ENCODE measurements around the gene FBXO41. TPM values are rescaled to one million over a fixed set of nuclear protein-coding genes. Genes with fewer than 3 reads are reported as not detected.

FBXO41 gene
- total RNA-seq, 4 donors from 2014 or later, result 0.13 to 0.82 (median 0.23) TPM; not detected in 1

GRCh38 chr2:73290049-73290839, 6.0 kb upstream of the FBXO41 start:
- in situ Hi-C loops (cut with MboI; ENCODE audit: low sequenced_read_pairs in 4 of 4), result no loop called here
- Histone ChIP-seq H3K4me1 (no peaks in the 10 kb centered on the region), H3K9me3 (no peaks in the 10 kb centered on the region), H3K27me3 (peaks cover 64 to 72% (median 70%) of the 10 kb centered on the region in 3 donors), H3K36me3 (no peaks in the 10 kb centered on the region), H3K27ac (no peak overlapping the region), H3K4me3 (no peak overlapping the region)
- DNase-seq, result no peak
- ATAC-seq, result no peak
- TF ChIP-seq, protein P1, sequence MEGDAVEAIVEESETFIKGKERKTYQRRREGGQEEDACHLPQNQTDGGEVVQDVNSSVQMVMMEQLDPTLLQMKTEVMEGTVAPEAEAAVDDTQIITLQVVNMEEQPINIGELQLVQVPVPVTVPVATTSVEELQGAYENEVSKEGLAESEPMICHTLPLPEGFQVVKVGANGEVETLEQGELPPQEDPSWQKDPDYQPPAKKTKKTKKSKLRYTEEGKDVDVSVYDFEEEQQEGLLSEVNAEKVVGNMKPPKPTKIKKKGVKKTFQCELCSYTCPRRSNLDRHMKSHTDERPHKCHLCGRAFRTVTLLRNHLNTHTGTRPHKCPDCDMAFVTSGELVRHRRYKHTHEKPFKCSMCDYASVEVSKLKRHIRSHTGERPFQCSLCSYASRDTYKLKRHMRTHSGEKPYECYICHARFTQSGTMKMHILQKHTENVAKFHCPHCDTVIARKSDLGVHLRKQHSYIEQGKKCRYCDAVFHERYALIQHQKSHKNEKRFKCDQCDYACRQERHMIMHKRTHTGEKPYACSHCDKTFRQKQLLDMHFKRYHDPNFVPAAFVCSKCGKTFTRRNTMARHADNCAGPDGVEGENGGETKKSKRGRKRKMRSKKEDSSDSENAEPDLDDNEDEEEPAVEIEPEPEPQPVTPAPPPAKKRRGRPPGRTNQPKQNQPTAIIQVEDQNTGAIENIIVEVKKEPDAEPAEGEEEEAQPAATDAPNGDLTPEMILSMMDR (IDR thresholded peaks at IDR 0.05 in 4 of 5, conservative IDR thresholded peaks at IDR 0.05 in 1 of 5), result no peak
- TF ChIP-seq POLR2A (IDR thresholded peaks at IDR 0.05), result no peak
- intact Hi-C loops (cut with DNase I; ENCODE audit: low total_unique reads), result no loop called here

DNA sequence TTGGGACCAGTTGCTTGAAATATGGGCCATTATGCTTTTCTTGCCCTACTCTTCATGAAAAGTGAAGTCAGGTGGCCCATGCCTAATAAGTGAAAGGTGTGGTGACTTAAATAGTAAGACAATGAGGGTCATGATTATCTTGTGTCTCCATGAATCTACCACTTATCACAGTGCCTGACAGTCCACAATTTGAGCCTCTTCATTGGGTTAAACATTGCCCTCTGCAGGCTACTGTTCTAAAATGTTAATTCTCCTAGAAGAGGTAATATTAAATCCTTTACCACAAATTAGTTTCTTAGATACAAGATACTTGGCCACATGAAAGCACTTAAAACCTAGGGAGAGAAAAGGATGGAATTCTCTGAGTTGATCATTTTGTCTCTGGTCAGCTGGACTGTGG, 5.0 kb upstream of the FBXO41 start:
- intact Hi-C loops (cut with DNase I; ENCODE audit: low total_unique reads), result no loop called here
- H3K9me3 ChIP-seq, result no peaks in the 10 kb centered on the region
- TF ChIP-seq, protein P1 (IDR thresholded peaks at IDR 0.05 in 4 of 5, conservative IDR thresholded peaks at IDR 0.05 in 1 of 5), result no peak
- TF ChIP-seq POLR2A (IDR thresholded peaks at IDR 0.05), result no peak
- DNase-seq, result no peak
- H3K27me3 ChIP-seq, result peaks cover 66 to 72% (median 70%) of the 10 kb centered on the region in 3 donors
- in situ Hi-C loops (cut with MboI; ENCODE audit: low sequenced_read_pairs in 4 of 4), result no loop called here
- H3K27ac ChIP-seq, result no peak overlapping the region
- no peak overlapping the region for H3K4me3 ChIP-seq
- no peaks in the 10 kb centered on the region for H3K36me3 ChIP-seq
- ATAC-seq, result no peak
- peaks cover 7 to 9% of the 10 kb centered on the region in 2 donors for H3K4me1 ChIP-seq

DNA sequence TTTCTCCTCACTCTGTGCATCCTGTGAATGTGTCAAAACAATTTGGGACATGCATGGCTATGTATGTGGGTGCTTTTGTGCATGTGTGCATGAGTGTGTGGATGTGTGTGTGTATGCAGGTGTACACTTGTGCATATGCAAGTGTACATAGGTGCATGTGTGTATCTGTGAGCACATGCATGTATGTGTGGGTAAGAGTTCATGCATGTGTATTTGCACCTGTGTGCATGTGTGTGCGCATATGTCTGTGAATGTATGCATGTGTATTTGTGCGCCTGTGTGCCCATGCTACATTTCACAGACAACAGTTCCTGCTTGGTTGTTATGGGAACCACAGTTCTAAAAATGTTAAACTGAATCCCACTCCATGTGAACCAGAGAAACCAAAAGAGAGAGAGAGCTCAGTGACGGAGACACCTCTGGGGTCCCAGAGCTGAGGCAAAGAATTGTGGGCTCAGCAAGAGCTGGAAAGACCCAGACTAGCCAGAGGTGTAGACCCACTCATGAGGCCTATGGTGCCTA, 1.9 kb upstream of the FBXO41 start:
- ATAC-seq (no peak), DNase-seq (no peak)
- no peak overlapping the region for H3K4me3 ChIP-seq
- H3K4me1 ChIP-seq, result peaks cover 9% of the 10 kb centered on the region in 2 donors
- in situ Hi-C loops (cut with MboI; ENCODE audit: low sequenced_read_pairs in 4 of 4), result no loop called here
- peaks cover 38 to 53% (median 48%) of the 10 kb centered on the region in 3 donors for H3K27me3 ChIP-seq
- intact Hi-C loops (cut with DNase I; ENCODE audit: low total_unique reads), result no loop called here
- H3K9me3 ChIP-seq, result no peaks in the 10 kb centered on the region
- no peaks in the 10 kb centered on the region for H3K36me3 ChIP-seq
- H3K27ac ChIP-seq, result no peak overlapping the region
- TF ChIP-seq POLR2A (IDR thresholded peaks at IDR 0.05), result no peak

DNA sequence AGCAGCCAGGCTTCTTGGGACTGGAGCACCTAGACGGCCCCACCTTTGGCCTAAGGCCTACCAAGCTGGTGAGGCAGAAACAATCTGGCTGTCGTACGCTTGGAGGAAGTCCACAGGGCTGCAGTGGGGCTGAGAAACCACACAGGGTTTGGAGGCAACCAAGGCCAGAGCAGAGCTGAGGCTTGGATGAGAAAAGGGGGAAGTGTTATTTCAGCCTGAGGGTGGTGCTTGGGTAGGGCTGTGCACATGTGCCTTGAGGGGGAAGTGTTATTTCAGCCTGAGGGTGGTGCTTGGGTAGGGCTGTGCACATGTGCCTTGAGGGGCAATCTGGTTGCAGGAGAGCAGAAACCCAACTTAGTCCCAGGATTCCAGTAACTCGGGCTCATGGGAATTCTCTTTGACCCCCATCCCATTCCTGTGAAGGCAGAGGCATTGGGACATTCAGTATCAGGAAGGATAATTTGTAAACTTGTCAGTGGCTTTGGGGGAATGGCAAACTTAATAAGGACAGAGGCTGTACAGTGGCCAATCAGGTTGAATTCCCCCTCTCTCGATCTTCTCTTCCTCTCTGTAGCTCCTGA, 971 bp upstream of the FBXO41 start:
- Histone ChIP-seq H3K9me3 (no peaks in the 10 kb centered on the region), H3K27me3 (peaks cover 29 to 44% (median 39%) of the 10 kb centered on the region in 3 donors), H3K4me1 (peaks cover 9% of the 10 kb centered on the region in 2 donors), H3K27ac (no peak overlapping the region), H3K36me3 (no peaks in the 10 kb centered on the region), H3K4me3 (peak overlapping the region in 3 of 4 donors; percentile 54 to 65 (median 58))
- in situ Hi-C loops (cut with MboI; ENCODE audit: low sequenced_read_pairs in 4 of 4) (no loop called here), intact Hi-C loops (cut with DNase I; ENCODE audit: low total_unique reads) (no loop called here)
- ATAC-seq (no peak), DNase-seq (no peak)
- TF ChIP-seq, protein P1 (IDR thresholded peaks at IDR 0.05 in 4 of 5, conservative IDR thresholded peaks at IDR 0.05 in 1 of 5), result no peak
- no peak for TF ChIP-seq POLR2A (IDR thresholded peaks at IDR 0.05)
